NB4 (cell line): Measurements from ENCODE around the gene SRGAP1.

Experiments used
- CTCF ChIP-seq: IDR thresholded peaks from one replicate; pipeline ENCODE4 v1.5.1; 2012; ENCODE audit warnings: low read depth, low read length
- POLR2A ChIP-seq: IDR thresholded peaks from 2 replicates; pipeline ENCODE4 v1.6.1; 2011; ENCODE audit warnings: mild to moderate bottlenecking; ENCODE audit not compliant: insufficient read length; ENCODE audit errors: extremely low read depth

- no peak for TF ChIP-seq CTCF
- no peak for TF ChIP-seq POLR2A
Observed at GRCh38 chr12:64173456-64173855, 329.0 kb downstream of the SRGAP1 start.
